ENCODE data around the gene COX4I2. TPM values are rescaled to one million over a fixed set of nuclear protein-coding genes. Genes with fewer than 3 reads are reported as not detected.
A peak's percentile ranks its signal among the peaks of the same experiment; 100 is the strongest.

The COX4I2 gene
- total and polyA plus RNA-seq, 2 donors (not counting 1 experiment from before 2014, with no cell fraction given), result not detected

DNA sequence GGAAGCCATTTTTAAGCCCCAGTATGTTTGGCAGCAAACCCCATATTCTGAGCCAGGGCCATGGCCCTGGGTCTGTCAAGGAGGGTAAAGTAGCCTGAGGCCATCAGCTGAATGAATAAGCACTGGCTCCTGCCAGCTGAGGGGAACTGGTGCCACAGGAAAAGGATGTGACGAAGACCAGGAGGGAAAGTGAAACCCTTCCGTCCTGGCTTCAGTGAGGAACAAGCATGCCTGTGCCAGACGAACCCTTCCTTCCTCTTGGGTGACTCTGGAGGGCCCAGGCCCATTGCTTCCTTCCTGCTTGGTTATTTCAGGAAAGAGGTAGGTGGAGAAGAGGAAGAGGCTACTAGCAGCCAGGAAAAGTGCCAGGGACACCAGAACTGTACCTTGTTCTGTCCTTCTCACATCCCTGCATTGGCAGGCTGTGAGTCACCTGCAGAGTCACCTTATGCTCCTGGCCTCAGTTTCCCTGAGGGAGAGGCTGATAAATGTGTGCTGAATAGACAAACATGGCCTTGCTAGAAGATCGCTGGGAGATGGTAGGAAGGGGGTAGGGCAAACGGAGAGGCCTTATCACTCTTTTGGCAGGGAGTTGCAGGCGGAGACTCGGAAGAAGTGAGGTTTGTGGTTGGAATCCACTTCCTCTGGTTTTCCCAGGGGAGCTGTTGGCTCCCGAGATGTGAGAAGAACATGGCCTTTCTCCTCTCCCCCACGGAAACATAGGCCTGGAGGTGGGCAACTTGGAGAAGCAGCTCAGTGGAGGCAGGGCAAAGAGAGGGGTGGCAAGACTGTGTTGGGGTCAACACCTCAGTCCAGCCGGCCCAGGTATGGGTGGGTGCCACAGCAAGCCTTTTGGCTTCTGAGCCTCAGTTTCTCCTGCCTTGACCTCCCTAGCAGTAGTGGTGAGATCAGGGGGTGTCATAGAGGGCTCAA lies 37.4 kb downstream of the COX4I2 start:
- ChIA-PET CTCF (interaction anchor here (1.3 to 5.1 kb wide), 5 partner anchors 9 to 48 kb away, joined by 3 to 35 read pairs (median 6); partner anchors contain the start of gene BCL2L1), POLR2A (interaction anchor here (0.6 to 2.5 kb wide), 4 partner anchors 9 to 683 kb away, joined by 3 to 13 read pairs (median 6); partner anchors contain the start of gene ASXL1)
- Histone ChIP-seq H3K4me3 (ENCODE audit: control extremely low read depth in 1 of 5, extremely low read depth in 1 of 5, insufficient read depth in 1 of 5, low read depth in 2 of 5, low read length in 4 of 5) (peak overlapping the region; percentile 52 to 90 (median 81)), H3K9me3 (ENCODE audit: control extremely low read depth in 1 of 3, control insufficient read depth in 2 of 3, insufficient read depth in 1 of 3, low read length in 2 of 3) (no peaks in the 10 kb centered on the region), H3K9ac (ENCODE audit: low read length) (peak overlapping the region; percentile 87), H3K27me3 (replicated peaks in 1 of 4; ENCODE audit: control extremely low read depth in 1 of 4, control insufficient read depth in 3 of 4, insufficient read depth in 4 of 4, low read length in 3 of 4) (no peaks in the 10 kb centered on the region), H3K4me1 (ENCODE audit: control insufficient read depth in 2 of 2, insufficient read depth in 2 of 2, low read length in 2 of 2) (peaks cover 26 to 34% of the 10 kb centered on the region in 2 donors), H4K20me1 (ENCODE audit: control insufficient read depth, insufficient read depth, low read length, poor library complexity, severe bottlenecking) (no peaks in the 10 kb centered on the region), H3K79me2 (ENCODE audit: control insufficient read depth, insufficient read depth, low read length) (peaks cover 57% of the 10 kb centered on the region), H3K4me2 (replicated peaks; ENCODE audit: low read depth, low read length, poor library complexity, severe bottlenecking) (peak overlapping the region; percentile 97), H3K36me3 (replicated peaks in 1 of 2; ENCODE audit: control extremely low read depth in 1 of 2, control insufficient read depth in 1 of 2, extremely low read depth in 1 of 2, insufficient read depth in 2 of 2, low read length in 1 of 2) (peaks cover 0 to 17% of the 10 kb centered on the region in 2 experiments), H2AFZ (ENCODE audit: insufficient read depth, low read depth, low read length, poor library complexity, severe bottlenecking) (peak overlapping the region; percentile 70), H3K27ac (ENCODE audit: low read length in 2 of 2) (peak overlapping the region; percentile 64 to 92)
- peak overlapping the region; percentile 93 for H3K27ac Mint-ChIP-seq
- no peaks in the 10 kb centered on the region for H3K9me3 Mint-ChIP-seq (ENCODE audit: insufficient read depth)
- TF ChIP-seq EZH2 (IDR thresholded peaks at IDR 0.05; ENCODE audit: borderline replicate concordance, insufficient read depth, low read depth, low read length, poor library complexity, severe bottlenecking), result no peak
- TF ChIP-seq CTCF (IDR thresholded peaks at IDR 0.05), result no peak
- no peaks in the 10 kb centered on the region for H3K27me3 Mint-ChIP-seq
- ATAC-seq (ENCODE audit: low read depth), result peak; percentile 80
- H3K4me1 Mint-ChIP-seq, result peaks cover 48% of the 10 kb centered on the region
- intact Hi-C loops (cut with micrococcal nuclease), result loop anchor here (1.0 kb wide), 2 partner anchors 10 to 48 kb away; no protein-coding TSS in a partner anchor
- DNase-seq, result peak; percentile 79
- peak overlapping the region; percentile 92 for H3K4me3 Mint-ChIP-seq
- 0% methylated on average over 4 of the region's 10 CpGs for WGBS (ENCODE audit: insufficient coverage)
